HEK293T (cell line): ENCODE measurements around the gene CS.

Source experiments
- ARNT ChIP-seq: fragments of 450-650 bp; IDR thresholded peaks from 2 replicates; pipeline ENCODE4 v1.6.1; 2017; ENCODE audit warnings: mild to moderate bottlenecking
- L3MBTL2 ChIP-seq: fragments of 450-650 bp; conservative IDR thresholded peaks from 2 replicates; pipeline ENCODE4 v1.6.1; 2016; ENCODE audit warnings: mild to moderate bottlenecking

DNA sequence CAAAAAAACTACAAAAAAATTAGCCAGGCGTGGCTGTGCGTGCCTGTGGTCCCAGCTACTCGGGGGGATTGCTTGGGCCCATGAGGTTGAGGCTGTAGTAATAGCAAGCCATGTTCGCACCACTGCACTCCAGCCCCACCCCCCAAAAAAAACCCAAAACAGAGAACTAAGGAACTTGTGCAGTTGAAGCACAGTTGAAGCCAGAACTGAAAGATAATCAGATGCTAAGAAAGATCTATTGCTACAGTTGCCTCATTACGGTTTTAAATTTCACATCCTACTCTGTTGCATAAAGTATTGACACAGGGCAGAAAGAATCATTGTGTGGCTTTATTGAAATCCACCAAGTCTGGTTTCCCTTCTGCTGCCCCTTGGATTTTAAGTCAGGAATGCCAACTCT lies 3.8 kb downstream of the CS start:
- TF ChIP-seq ARNT (no peak), L3MBTL2 (no peak)
